Endothelial cell of umbilical vein (primary cell): ENCODE results near the gene FGD3.

Experiments used
- EZH2 ChIP-seq: IDR thresholded peaks from 2 replicates; pipeline ENCODE4 v1.6.1; 2012; ENCODE audit warnings: borderline replicate concordance, low read depth, mild to moderate bottlenecking, moderate library complexity, low read length, inconsistent platforms; ENCODE audit not compliant: severe bottlenecking
- FOS ChIP-seq: IDR thresholded peaks from 2 replicates; pipeline ENCODE4 v1.6.1; 2011; ENCODE audit warnings: mild to moderate bottlenecking, low read length, moderate library complexity, borderline replicate concordance; ENCODE audit not compliant: insufficient read depth
- GATA2 ChIP-seq: IDR thresholded peaks from 2 replicates; pipeline ENCODE4 v1.7.0; 2011; ENCODE audit warnings: low read depth, mild to moderate bottlenecking, moderate library complexity, mixed read lengths, low read length; ENCODE audit not compliant: insufficient read length, insufficient read depth
- JUN ChIP-seq: IDR thresholded peaks from 2 replicates; pipeline ENCODE4 v1.6.1; 2011; ENCODE audit warnings: borderline replicate concordance, low read depth; ENCODE audit not compliant: insufficient read length, insufficient read depth
- MYC ChIP-seq: IDR thresholded peaks from one replicate; pipeline ENCODE4 v1.6.1; 2011; ENCODE audit warnings: mild to moderate bottlenecking, low read depth, low read length
- POLR2A ChIP-seq: IDR thresholded peaks from 2 replicates; pipeline ENCODE4 v1.6.1; 2012; ENCODE audit warnings: low read depth, mild to moderate bottlenecking, control low read depth, low read length
- POLR2AphosphoS5 ChIP-seq: IDR thresholded peaks from 2 replicates; pipeline ENCODE4 v1.6.1; 2012; ENCODE audit warnings: low read depth, mild to moderate bottlenecking, control low read depth, low read length, moderate library complexity; ENCODE audit not compliant: insufficient read depth
- TF ChIP-seq, protein P1 (sequence below), 2 donors: IDR thresholded peaks; 1 replicate in 1 of 2; 2 replicates in 1 of 2; pipeline ENCODE4 v1.5.1; 2011; ENCODE audit warnings: low read length in 2 of 2, mild to moderate bottlenecking in 2 of 2, moderate library complexity in 2 of 2, control low read depth in 1 of 2, inconsistent platforms in 1 of 2, low read depth in 1 of 2; ENCODE audit not compliant: insufficient read depth in 1 of 2; ENCODE audit errors: extremely low read depth in 1 of 2
- TF ChIP-seq, protein P2 (sequence below): IDR thresholded peaks from 2 replicates; pipeline ENCODE4 v1.6.1; 2011; ENCODE audit not compliant: insufficient read depth, insufficient read length

GRCh38 chr9:92965759-92966517 is 18.6 kb downstream of the FGD3 start:
- TF ChIP-seq POLR2A (no peak), POLR2AphosphoS5 (no peak), EZH2 (no peak), FOS (no peak), GATA2 (no peak), JUN (no peak), MYC (no peak)
- TF ChIP-seq, protein P1, sequence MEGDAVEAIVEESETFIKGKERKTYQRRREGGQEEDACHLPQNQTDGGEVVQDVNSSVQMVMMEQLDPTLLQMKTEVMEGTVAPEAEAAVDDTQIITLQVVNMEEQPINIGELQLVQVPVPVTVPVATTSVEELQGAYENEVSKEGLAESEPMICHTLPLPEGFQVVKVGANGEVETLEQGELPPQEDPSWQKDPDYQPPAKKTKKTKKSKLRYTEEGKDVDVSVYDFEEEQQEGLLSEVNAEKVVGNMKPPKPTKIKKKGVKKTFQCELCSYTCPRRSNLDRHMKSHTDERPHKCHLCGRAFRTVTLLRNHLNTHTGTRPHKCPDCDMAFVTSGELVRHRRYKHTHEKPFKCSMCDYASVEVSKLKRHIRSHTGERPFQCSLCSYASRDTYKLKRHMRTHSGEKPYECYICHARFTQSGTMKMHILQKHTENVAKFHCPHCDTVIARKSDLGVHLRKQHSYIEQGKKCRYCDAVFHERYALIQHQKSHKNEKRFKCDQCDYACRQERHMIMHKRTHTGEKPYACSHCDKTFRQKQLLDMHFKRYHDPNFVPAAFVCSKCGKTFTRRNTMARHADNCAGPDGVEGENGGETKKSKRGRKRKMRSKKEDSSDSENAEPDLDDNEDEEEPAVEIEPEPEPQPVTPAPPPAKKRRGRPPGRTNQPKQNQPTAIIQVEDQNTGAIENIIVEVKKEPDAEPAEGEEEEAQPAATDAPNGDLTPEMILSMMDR (IDR thresholded peaks at IDR 0.05; ENCODE audit: extremely low read depth in 1 of 2, insufficient read depth in 1 of 2, low read depth in 1 of 2, low read length in 2 of 2) = no peak
- TF ChIP-seq, protein P2, sequence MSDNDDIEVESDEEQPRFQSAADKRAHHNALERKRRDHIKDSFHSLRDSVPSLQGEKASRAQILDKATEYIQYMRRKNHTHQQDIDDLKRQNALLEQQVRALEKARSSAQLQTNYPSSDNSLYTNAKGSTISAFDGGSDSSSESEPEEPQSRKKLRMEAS = no peak
